K562 (cell line): ENCODE measurements around the gene MSH4. TPM values are rescaled to one million over a fixed set of nuclear protein-coding genes. Genes with fewer than 3 reads are reported as not detected.
A peak's percentile ranks its signal among the peaks of the same experiment; 100 is the strongest.

Source experiments
- BCL6 ChIP-seq: fragments of 250-450 bp; sonication (Bioruptor Pico); IDR thresholded peaks from 2 replicates; pipeline ENCODE4 v1.4.0; 2020
- ETV1 ChIP-seq: fragments of 450-650 bp; conservative IDR thresholded peaks from 2 replicates; pipeline ENCODE4 v1.6.1; 2016; ENCODE audit warnings: missing genetic modification characterization, control low read depth, low read depth, missing compliant biosample characterization
- GABPB1 ChIP-seq: sonication (generic); formaldehyde crosslinking; IDR thresholded peaks from 2 replicates; pipeline ENCODE4 v1.8.0; 2022; ENCODE audit warnings: mild to moderate bottlenecking, missing genetic modification reagents
- HEY1 ChIP-seq: fragments of 250-450 bp; sonication (Bioruptor Pico); IDR thresholded peaks from 2 replicates; pipeline ENCODE4 v1.5.0; 2020; ENCODE audit warnings: mild to moderate bottlenecking, moderate library complexity, borderline replicate concordance
- HSF4 ChIP-seq: fragments of 250-450 bp; sonication (Bioruptor Pico); IDR thresholded peaks from 2 replicates; pipeline ENCODE4 v2.1.2; 2022; ENCODE audit warnings: mild to moderate bottlenecking, moderate library complexity, borderline replicate concordance
- KLF13 ChIP-seq: fragments of 450-650 bp; IDR thresholded peaks from 2 replicates; pipeline ENCODE4 v1.6.1; 2016; ENCODE audit warnings: missing genetic modification characterization, low read depth, mild to moderate bottlenecking, missing compliant biosample characterization, moderate library complexity, borderline replicate concordance
- MEF2A ChIP-seq: IDR thresholded peaks from 2 replicates; pipeline ENCODE4 v1.6.1; 2011; ENCODE audit warnings: low read depth, mild to moderate bottlenecking, low read length, moderate library complexity; ENCODE audit not compliant: control insufficient read depth
- MGA ChIP-seq: fragments of 450-650 bp; IDR thresholded peaks from 2 replicates; pipeline ENCODE4 v1.6.1; 2016; ENCODE audit warnings: mild to moderate bottlenecking, moderate library complexity
- NCOA2 ChIP-seq, 2 experiments: fragments of 450-650 bp; IDR thresholded peaks; 2 replicates each; pipeline ENCODE4 v1.6.1; 2018; ENCODE audit warnings: mild to moderate bottlenecking in 2 of 2, moderate library complexity in 1 of 2; ENCODE audit not compliant: partially characterized antibody in 2 of 2
- NR2F6 ChIP-seq: fragments of 450-650 bp; formaldehyde crosslinking; IDR thresholded peaks from 2 replicates; pipeline ENCODE4 v1.4.0; 2020; ENCODE audit warnings: mild to moderate bottlenecking
- SAP30 ChIP-seq: fragments of 200-600 bp; sonication (generic); IDR thresholded peaks from 2 replicates; pipeline ENCODE4 v1.6.1; 2012; ENCODE audit warnings: borderline replicate concordance, low read depth, mild to moderate bottlenecking, moderate library complexity, low read length, control low read depth, inconsistent platforms; ENCODE audit not compliant: insufficient read depth, poor library complexity, severe bottlenecking
- TARDBP ChIP-seq: fragments of 450-650 bp; IDR thresholded peaks from 2 replicates; pipeline ENCODE4 v1.6.1; 2016
- ZFPM2 ChIP-seq: fragments of 250-450 bp; sonication (Bioruptor Pico); IDR thresholded peaks from 2 replicates; pipeline ENCODE4 v1.5.1; 2022; ENCODE audit warnings: mild to moderate bottlenecking
- ZNF174 ChIP-seq: fragments of 250-450 bp; sonication (Bioruptor Pico); IDR thresholded peaks from 2 replicates; pipeline ENCODE4 v1.4.0; 2020; ENCODE audit warnings: mild to moderate bottlenecking
- ZNF354B ChIP-seq: fragments of 250-450 bp; sonication (Bioruptor Pico); IDR thresholded peaks from 2 replicates; pipeline ENCODE4 v1.4.0; 2020
- ZNF431 ChIP-seq: sonication (generic); formaldehyde crosslinking; IDR thresholded peaks from 2 replicates; pipeline ENCODE4 v1.8.0; 2022; ENCODE audit warnings: mild to moderate bottlenecking, missing genetic modification reagents
- polyA plus RNA-seq, 8 experiments: library from polyadenylated mRNA; depleted of rRNA in 4 of 8; stranded (reverse) in 5 of 8; unstranded in 3 of 8; fragments of >200 nt; fragmentation: Nextera tagmentation in 2 of 8; fragmentation: Illumina TruSeq in 1 of 8; extraction: Ambion mirVana in 2 of 8; extraction: Trizol in 1 of 8; gene quantifications; 2 replicates each; pipeline versions ENCODE4 v1.2.1 to v1.2.3, GENCODE V29; 2011 to 2014; ENCODE audit warnings: inconsistent platforms in 1 of 8, missing spikeins in 1 of 8
- total RNA-seq, 7 experiments: library from RNA; depleted of rRNA in 6 of 7; stranded (reverse); fragments of >200 nt in 6 of 7; fragmentation: Illumina TruSeq in 2 of 7; extraction: Trizol in 2 of 7; gene quantifications; 2 replicates each; pipeline versions ENCODE4 v1.2.1 to v1.2.3, GENCODE V29; 2011 to 2021; ENCODE audit warnings: low replicate concordance in 1 of 7

The MSH4 gene
- total and polyA plus RNA-seq, 9 of the 15 experiments (the other 6 are each of a cell fraction or from before 2014, with no cell fraction given) = 0.04 to 0.18 (median 0.12) TPM; not detected in 4

DNA sequence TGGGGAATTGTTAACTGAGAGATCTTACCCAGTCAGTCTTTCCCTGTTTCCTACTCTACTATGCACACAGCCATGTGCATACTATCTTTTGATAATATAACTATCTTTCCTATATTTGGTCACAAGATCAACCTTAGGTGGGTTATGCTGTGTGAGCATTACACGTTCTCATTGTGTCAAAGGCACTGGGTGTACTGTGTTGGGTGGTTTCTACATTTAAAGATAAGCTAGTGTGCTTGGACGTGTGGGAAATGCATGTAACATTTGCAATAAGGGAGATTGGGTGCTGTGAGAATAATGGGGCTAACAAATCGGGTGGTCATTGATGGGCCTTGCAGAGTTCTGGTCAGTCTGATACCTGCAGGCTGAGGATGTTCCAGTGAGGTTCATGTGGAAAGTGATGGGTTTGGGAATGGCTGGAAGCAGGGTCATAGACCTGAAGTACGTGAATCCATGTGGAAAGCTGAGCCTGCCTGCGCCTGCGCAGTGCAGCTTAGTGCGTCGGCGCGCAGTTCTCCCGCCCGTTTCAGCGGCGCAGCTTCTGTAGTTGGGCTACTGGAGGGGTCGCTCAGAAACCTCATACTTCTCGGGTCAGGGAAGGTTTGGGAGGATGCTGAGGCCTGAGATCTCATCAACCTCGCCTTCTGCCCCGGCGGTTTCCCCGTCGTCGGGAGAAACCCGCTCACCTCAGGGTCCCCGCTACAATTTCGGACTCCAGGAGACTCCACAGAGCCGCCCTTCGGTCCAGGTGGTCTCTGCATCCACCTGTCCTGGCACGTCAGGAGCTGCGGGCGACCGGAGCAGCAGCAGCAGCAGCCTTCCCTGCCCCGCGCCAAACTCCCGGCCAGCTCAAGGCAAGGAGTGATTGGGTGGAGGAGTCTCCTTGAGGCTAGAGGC, at the start of gene MSH4 (continued):
- TF ChIP-seq MGA = peak; percentile 71; the same call in 1 of the 2 replicates
- TF ChIP-seq SAP30 = no peak
- no peak for TF ChIP-seq ETV1
- no peak for TF ChIP-seq MEF2A
- no peak for TF ChIP-seq NCOA2 (IDR thresholded peaks at IDR 0.05; ENCODE audit: partially characterized antibody in 2 of 2)
- TF ChIP-seq ZNF431 (CRISPR knock-in tag) = no peak
- TF ChIP-seq BCL6 (CRISPR knock-in tag) = no peak
- TF ChIP-seq TARDBP = no peak
- no peak for TF ChIP-seq NR2F6
- no peak for TF ChIP-seq ZNF174 (CRISPR knock-in tag)
- no peak for TF ChIP-seq ZFPM2
- TF ChIP-seq HSF4 (CRISPR knock-in tag) = no peak
- no peak for TF ChIP-seq GABPB1 (CRISPR knock-in tag)
- TF ChIP-seq HEY1 (CRISPR knock-in tag) = peak; percentile 61; the same call in 1 of the 2 replicates
- TF ChIP-seq ZNF354B (CRISPR knock-in tag) = peak; percentile 57
- TF ChIP-seq KLF13 (tag) = no peak
